GM06990 (cell line): ENCODE results near the gene EIF4E2.

Experiments used
- DNase-seq: peaks from one replicate; pipeline ENCODE4 v3.0.0-alpha.2; 2011; ENCODE audit not compliant: insufficient read length; ENCODE audit errors: extremely low read depth
- H3K27me3 ChIP-seq: replicated peaks from 2 replicates; pipeline ENCODE4 v1.6.0; 2011; ENCODE audit warnings: low read length; ENCODE audit not compliant: control insufficient read depth, insufficient read depth
- H3K36me3 ChIP-seq: 2 replicates; pipeline ENCODE4 v1.5.1; 2011; ENCODE audit warnings: low read length; ENCODE audit not compliant: control insufficient read depth, insufficient read depth
- H3K4me3 ChIP-seq: replicated peaks from 2 replicates; pipeline ENCODE4 v1.5.1; 2011; ENCODE audit warnings: low read depth, mild to moderate bottlenecking, control low read depth, low read length
- TF ChIP-seq, protein P1 (sequence below): IDR thresholded peaks from 2 replicates; pipeline ENCODE4 v1.5.1; 2011; ENCODE audit warnings: low read length, control low read depth, mild to moderate bottlenecking, inconsistent platforms; ENCODE audit not compliant: insufficient read depth, poor library complexity, severe bottlenecking

EIF4E2 gene, protein sequence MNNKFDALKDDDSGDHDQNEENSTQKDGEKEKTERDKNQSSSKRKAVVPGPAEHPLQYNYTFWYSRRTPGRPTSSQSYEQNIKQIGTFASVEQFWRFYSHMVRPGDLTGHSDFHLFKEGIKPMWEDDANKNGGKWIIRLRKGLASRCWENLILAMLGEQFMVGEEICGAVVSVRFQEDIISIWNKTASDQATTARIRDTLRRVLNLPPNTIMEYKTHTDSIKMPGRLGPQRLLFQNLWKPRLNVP

DNA sequence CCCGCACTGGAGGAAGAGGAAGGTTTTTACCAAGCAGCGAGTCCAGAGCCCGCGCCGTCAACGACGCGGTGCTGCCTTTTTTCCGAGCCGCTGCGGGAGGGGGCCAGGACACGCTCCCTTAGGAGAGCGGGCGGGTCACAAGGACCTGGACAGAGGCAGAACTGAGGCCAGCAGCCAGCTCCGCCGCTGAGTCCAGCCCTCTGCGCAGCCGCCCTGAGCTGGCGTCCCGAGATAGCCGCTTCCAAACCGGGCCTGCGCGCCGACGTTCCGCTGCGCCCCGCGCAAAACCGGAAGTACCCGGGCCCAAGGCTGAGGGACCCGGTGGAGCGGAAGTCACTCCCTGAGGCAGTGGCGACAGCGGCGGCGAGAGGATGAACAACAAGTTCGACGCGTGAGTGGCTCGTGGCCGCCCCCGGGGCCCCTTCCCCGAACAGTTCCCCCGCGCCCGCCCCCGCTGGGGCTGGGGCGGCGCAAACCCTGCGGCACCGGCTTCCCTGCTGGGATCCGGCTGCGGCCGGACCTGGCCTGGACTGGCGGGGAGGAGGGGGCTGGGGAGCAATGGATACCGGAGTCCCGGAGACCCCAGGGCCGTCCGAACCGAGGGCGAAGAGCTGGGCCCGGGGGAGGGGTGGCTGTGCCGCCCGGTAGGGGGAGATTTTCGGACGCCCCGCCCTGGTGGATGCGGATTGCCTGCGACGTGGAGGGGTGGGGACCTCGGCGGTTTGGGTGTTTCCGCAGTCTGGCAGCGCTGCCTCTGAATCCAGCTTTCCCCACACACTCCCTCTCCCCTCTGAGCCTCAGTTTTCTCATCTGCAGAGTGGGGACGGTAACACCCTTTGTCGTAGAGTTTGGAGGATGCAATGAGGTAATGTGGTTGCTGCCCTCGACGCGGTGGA, at the start of gene EIF4E2, which contains the start of gene TIGD1:
Gene EIF4E2, plus strand, starts transcription at position 336 of the 896 bp plus-strand sequence. Its CDS starts 36 bp downstream, at position 372.
Gene TIGD1, minus strand, starts transcription at position 204 of the 896 bp plus-strand sequence. CDS start 675 bp downstream, outside the sequence.
- TF ChIP-seq, protein P1, sequence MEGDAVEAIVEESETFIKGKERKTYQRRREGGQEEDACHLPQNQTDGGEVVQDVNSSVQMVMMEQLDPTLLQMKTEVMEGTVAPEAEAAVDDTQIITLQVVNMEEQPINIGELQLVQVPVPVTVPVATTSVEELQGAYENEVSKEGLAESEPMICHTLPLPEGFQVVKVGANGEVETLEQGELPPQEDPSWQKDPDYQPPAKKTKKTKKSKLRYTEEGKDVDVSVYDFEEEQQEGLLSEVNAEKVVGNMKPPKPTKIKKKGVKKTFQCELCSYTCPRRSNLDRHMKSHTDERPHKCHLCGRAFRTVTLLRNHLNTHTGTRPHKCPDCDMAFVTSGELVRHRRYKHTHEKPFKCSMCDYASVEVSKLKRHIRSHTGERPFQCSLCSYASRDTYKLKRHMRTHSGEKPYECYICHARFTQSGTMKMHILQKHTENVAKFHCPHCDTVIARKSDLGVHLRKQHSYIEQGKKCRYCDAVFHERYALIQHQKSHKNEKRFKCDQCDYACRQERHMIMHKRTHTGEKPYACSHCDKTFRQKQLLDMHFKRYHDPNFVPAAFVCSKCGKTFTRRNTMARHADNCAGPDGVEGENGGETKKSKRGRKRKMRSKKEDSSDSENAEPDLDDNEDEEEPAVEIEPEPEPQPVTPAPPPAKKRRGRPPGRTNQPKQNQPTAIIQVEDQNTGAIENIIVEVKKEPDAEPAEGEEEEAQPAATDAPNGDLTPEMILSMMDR, result peak; percentile 18
- Histone ChIP-seq H3K4me3 (peak within 1 kb of the TSS; percentile 95), H3K27me3 (no peaks in the 10 kb centered on the region), H3K36me3 (peaks cover 7% of the 10 kb centered on the region)
- peak; percentile 93 for DNase-seq

DNA sequence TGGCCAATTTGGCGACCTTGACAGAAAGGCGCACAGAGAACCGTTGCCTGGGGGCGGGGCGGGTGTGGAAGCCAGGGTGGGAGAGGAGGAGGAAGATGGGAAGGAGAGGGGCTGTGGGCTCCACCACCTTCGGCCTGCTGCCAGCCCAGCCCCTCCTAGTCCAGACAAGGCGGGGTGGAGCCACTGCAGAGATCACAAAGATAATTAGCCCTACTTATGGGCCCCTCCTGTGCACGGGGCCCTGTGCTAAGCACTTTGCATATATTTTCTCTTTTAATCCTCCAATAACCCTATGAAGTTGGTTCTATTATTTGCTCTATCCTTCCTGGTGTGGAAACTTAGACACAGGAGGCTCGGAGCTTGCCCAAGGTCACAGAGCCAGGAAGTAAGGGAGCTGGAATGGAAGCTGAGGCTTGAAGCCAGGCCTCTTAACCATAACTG, 49.1 kb upstream of the EIF4E2 start:
- TF ChIP-seq, protein P1, result no peak
- peaks cover 4% of the 10 kb centered on the region for H3K27me3 ChIP-seq

DNA sequence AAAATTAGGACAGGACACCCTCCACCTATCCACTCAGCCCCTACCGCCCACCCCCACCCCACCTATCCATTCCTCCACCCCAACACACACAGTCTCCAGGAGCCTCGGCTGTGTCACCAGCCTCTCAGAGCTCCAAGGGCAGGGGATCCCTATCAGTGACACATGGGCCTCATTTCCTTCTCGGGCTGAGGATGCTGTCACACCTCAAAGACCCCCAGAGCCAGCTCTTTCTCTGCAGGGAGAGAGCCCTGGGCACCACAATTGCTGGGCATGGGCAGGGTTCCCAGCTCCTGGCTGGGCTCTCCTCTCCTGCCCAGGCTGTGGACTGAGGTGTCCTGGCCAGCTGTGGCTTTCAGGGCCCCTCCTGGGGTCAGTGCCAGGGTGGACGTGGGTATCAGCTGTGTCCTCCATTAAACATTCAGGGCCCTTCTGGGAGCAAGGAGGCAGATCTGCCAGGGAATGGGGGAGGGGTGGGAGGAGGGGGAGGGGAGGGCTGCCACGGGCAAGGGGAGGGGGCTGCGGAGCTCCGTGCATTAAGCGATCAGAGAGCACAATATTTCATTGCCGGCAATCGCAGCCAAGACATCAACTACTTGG, 48.6 kb upstream of the EIF4E2 start:
- no peak for DNase-seq
- TF ChIP-seq, protein P1, result no peak
- H3K27me3 ChIP-seq, result peaks cover 4% of the 10 kb centered on the region
- H3K36me3 ChIP-seq, result no peaks in the 10 kb centered on the region
- H3K4me3 ChIP-seq, result no peak overlapping the region

More for the DNA sequence above, 49.1 kb upstream of the EIF4E2 start:
- DNase-seq, result no peak
- Histone ChIP-seq H3K36me3 (no peaks in the 10 kb centered on the region), H3K4me3 (no peak overlapping the region)

DNA sequence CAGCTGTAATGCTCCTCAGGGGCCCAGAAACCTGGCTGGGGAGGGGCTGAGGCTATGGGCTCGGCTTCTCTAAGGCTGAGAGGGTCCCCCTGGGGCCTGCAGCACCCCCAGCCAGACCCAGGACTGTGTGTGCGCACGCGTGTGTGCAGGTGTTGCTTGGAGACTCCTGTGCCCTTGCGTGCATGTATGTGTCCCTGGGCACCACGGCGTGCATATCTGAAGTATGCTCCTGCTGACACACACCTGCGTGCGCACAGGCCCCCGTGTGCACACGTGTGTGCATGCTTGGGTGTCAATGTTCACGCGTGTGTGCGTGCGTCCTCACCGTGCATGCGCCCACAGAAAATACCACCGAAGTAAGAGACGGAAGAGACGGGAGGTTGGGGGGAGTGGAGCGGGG, 48.0 kb upstream of the EIF4E2 start:
- TF ChIP-seq, protein P1, result no peak
- Histone ChIP-seq H3K4me3 (no peak overlapping the region), H3K27me3 (peaks cover 4% of the 10 kb centered on the region), H3K36me3 (no peaks in the 10 kb centered on the region)
- DNase-seq, result no peak

DNA sequence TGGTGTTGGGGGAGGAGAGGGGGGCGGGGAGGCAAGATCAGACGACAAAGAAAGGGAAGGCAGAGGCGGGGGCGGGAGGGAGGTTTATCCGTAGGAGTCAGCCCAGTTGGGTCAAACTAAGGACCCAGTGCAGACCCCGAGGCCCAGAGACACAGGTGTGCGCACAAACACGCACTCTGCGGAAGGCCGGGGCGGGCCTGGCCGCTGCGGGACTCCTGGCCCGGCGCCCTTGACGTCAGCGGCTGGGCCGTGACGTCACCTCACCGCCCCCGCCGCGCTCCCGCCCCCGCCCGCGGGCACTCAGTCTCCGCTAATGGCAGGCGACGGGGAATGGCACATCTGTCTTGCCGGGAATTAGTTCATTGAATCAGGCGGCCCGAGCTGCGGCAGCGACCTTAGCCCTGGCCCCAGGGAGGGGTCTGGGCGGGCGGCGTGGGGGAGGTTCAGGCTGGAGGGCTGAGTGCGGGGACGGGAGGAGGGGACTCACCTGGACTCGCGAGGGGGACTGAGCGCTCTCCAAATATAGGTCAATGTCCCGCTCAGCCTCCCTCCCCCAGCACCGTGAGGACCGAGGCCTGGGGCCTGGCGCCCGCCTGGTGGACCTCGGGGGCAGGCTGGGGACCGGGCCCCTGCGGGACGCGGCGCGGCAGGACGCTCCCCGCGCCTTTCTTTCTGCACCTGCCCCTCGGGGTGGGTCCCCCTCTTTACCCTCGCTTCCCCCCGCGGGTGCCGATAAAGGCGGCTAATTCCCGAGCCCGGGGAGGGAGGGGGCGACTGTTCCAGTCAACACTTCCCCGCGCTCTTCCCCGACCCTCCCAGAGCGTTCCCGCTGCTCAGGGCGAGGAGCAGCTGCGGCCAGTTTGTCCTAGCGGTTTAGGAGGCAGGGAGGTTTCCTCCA, 47.3 kb upstream of the EIF4E2 start:
- TF ChIP-seq, protein P1, result no peak
- Histone ChIP-seq H3K4me3 (no peak overlapping the region), H3K27me3 (peaks cover 4% of the 10 kb centered on the region)

More for the DNA sequence above, 47.3 kb upstream of the EIF4E2 start:
- no peaks in the 10 kb centered on the region for H3K36me3 ChIP-seq
- DNase-seq, result no peak
